Ascending aorta (tissue), 2 donors: ENCODE measurements around the gene SIX4. TPM values are rescaled to one million over a fixed set of nuclear protein-coding genes. Genes with fewer than 3 reads are reported as not detected.

Experiments used
- DNase-seq, 2 donors: peaks; one replicate each; pipeline ENCODE4 v3.0.0-alpha.2; 2019; ENCODE audit warnings: low spot score in 2 of 2
- H3K27ac ChIP-seq, 2 donors: fragments of 200-600 bp; sonication (generic); one replicate each; pipeline ENCODE4 v1.5.1; 2016 to 2017; ENCODE audit warnings: mild to moderate bottlenecking in 1 of 2
- H3K27me3 ChIP-seq: fragments of 200-600 bp; sonication (generic); one replicate; pipeline ENCODE4 v1.5.1; 2017
- H3K36me3 ChIP-seq, 2 donors: fragments of 200-600 bp; sonication (generic); one replicate each; pipeline ENCODE4 v1.5.1; 2016
- H3K4me1 ChIP-seq, 2 donors: fragments of 200-600 bp; sonication (generic); one replicate each; pipeline ENCODE4 v1.5.1; 2016 to 2017; ENCODE audit warnings: mild to moderate bottlenecking in 1 of 2
- H3K4me3 ChIP-seq, 2 donors: fragments of 200-600 bp; sonication (generic); one replicate each; pipeline ENCODE4 v1.5.1; 2016 to 2017; ENCODE audit warnings: mild to moderate bottlenecking in 1 of 2
- H3K9me3 ChIP-seq, 2 donors: fragments of 200-600 bp; sonication (generic); one replicate each; pipeline ENCODE4 v1.5.1; 2016
- intact Hi-C: fragments of 100-400 bp; cut with DNase I; formaldehyde crosslinking; loops from one replicate; pipeline ENCODE4 v1.15.1; 2023
- total RNA-seq: library from RNA; depleted of rRNA; stranded (reverse); fragments of >200 nt; gene quantifications from one replicate; pipeline ENCODE4 v1.1.0, GENCODE V29; 2016
- TF ChIP-seq, protein P1 (sequence below), 3 experiments: fragments of 200-600 bp in 2 of 3; fragments of 450-650 bp in 1 of 3; sonication (generic) in 2 of 3; IDR thresholded peaks; one replicate each; pipeline ENCODE4 v1.5.1; 2016 to 2019; ENCODE audit warnings: antibody characterized with exemption in 3 of 3, mild to moderate bottlenecking in 1 of 3, moderate library complexity in 1 of 3

Gene SIX4
- total RNA-seq, 1 donor from 2014 or later: 1.4 TPM

GRCh38 chr14:60670989-60671388, 53.2 kb downstream of the SIX4 start:
- Histone ChIP-seq H3K27me3 (no peaks in the 10 kb centered on the region), H3K36me3 (no peaks in the 10 kb centered on the region), H3K4me3 (no peak overlapping the region), H3K9me3 (no peaks in the 10 kb centered on the region), H3K4me1 (no peaks in the 10 kb centered on the region), H3K27ac (no peak overlapping the region)
- DNase-seq: no peak
- intact Hi-C loops: no loop called here
- TF ChIP-seq, protein P1, sequence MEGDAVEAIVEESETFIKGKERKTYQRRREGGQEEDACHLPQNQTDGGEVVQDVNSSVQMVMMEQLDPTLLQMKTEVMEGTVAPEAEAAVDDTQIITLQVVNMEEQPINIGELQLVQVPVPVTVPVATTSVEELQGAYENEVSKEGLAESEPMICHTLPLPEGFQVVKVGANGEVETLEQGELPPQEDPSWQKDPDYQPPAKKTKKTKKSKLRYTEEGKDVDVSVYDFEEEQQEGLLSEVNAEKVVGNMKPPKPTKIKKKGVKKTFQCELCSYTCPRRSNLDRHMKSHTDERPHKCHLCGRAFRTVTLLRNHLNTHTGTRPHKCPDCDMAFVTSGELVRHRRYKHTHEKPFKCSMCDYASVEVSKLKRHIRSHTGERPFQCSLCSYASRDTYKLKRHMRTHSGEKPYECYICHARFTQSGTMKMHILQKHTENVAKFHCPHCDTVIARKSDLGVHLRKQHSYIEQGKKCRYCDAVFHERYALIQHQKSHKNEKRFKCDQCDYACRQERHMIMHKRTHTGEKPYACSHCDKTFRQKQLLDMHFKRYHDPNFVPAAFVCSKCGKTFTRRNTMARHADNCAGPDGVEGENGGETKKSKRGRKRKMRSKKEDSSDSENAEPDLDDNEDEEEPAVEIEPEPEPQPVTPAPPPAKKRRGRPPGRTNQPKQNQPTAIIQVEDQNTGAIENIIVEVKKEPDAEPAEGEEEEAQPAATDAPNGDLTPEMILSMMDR (IDR thresholded peaks at IDR 0.05): no peak

- Histone ChIP-seq H3K9me3 (no peaks in the 10 kb centered on the region), H3K4me1 (no peaks in the 10 kb centered on the region), H3K27me3 (no peaks in the 10 kb centered on the region), H3K4me3 (no peak overlapping the region), H3K27ac (no peak overlapping the region), H3K36me3 (no peaks in the 10 kb centered on the region)
- DNase-seq: no peak
- intact Hi-C loops: no loop called here
- TF ChIP-seq, protein P1 (IDR thresholded peaks at IDR 0.05): no peak
These were observed 55.6 kb downstream of the SIX4 start for GRCh38 chr14:60668431-60669112.

- DNase-seq: no peak
- H3K27ac ChIP-seq: no peak overlapping the region
- H3K27me3 ChIP-seq: no peaks in the 10 kb centered on the region
- no peak overlapping the region for H3K4me3 ChIP-seq
- H3K36me3 ChIP-seq: no peaks in the 10 kb centered on the region
- intact Hi-C loops: no loop called here
- no peaks in the 10 kb centered on the region for H3K9me3 ChIP-seq
- TF ChIP-seq, protein P1 (IDR thresholded peaks at IDR 0.05): no peak
- no peaks in the 10 kb centered on the region for H3K4me1 ChIP-seq
These were observed 59.0 kb downstream of the SIX4 start for GRCh38 chr14:60665177-60665550.

GRCh38 chr14:60662982-60663381, 61.2 kb downstream of the SIX4 start:
- no peak overlapping the region for H3K27ac ChIP-seq
- no peaks in the 10 kb centered on the region for H3K27me3 ChIP-seq
- no peak overlapping the region for H3K4me3 ChIP-seq
- TF ChIP-seq, protein P1 (IDR thresholded peaks at IDR 0.05): no peak
- DNase-seq: no peak
- peaks cover 0 to 2% of the 10 kb centered on the region in 2 donors for H3K4me1 ChIP-seq
- intact Hi-C loops: no loop called here
- H3K9me3 ChIP-seq: no peaks in the 10 kb centered on the region
- no peaks in the 10 kb centered on the region for H3K36me3 ChIP-seq

- no peaks in the 10 kb centered on the region for H3K27me3 ChIP-seq
These were observed 62.4 kb downstream of the SIX4 start for GRCh38 chr14:60661721-60662120.

More at GRCh38 chr14:60661721-60662120, 62.4 kb downstream of the SIX4 start:
- Histone ChIP-seq H3K27ac (no peak overlapping the region), H3K9me3 (no peaks in the 10 kb centered on the region), H3K36me3 (no peaks in the 10 kb centered on the region), H3K4me1 (peaks cover 0 to 12% of the 10 kb centered on the region in 2 donors), H3K4me3 (no peak overlapping the region)
- DNase-seq: no peak
- intact Hi-C loops: no loop called here
- TF ChIP-seq, protein P1 (IDR thresholded peaks at IDR 0.05): no peak

Other genes with a start within 250 kb of the SIX4 start
- 7.9 TPM for gene C14orf39, start 238.3 kb downstream of the SIX4 start, total RNA-seq
- gene SIX6, start 215.2 kb downstream of the SIX4 start, total RNA-seq: not detected
- gene SIX1, start 74.9 kb downstream of the SIX4 start, total RNA-seq: 1.1 TPM
- gene MNAT1, start 10.4 kb upstream of the SIX4 start, total RNA-seq: 37.5 TPM